GM18508 (cell line): ENCODE data around the gene CFAP77.

Source experiments
- ATAC-seq: cut with Tn5 transposase; IDR thresholded peaks from one replicate; pipeline ENCODE4 v1.9.1; 2021; ENCODE audit warnings: moderate number of reproducible peaks; ENCODE audit not compliant: insufficient read depth, unreplicated experiment

CFAP77 gene

GRCh38 chr9:132513416-132513815 is 103.4 kb downstream of the CFAP77 start:
- ATAC-seq = no peak

- no peak for ATAC-seq
These were observed 104.2 kb downstream of the CFAP77 start for GRCh38 chr9:132514011-132514744.

- ATAC-seq = no peak
These were observed 104.8 kb downstream of the CFAP77 start for GRCh38 chr9:132514821-132515220.

- ATAC-seq = no peak
These were observed 106.3 kb downstream of the CFAP77 start for GRCh38 chr9:132516301-132516700.

GRCh38 chr9:132516911-132517310 is 106.9 kb downstream of the CFAP77 start:
- no peak for ATAC-seq

GRCh38 chr9:132517815-132518550 is 108.0 kb downstream of the CFAP77 start:
- ATAC-seq = no peak

GRCh38 chr9:132518626-132519025 is 108.6 kb downstream of the CFAP77 start:
- no peak for ATAC-seq

GRCh38 chr9:132519033-132519432 is 109.0 kb downstream of the CFAP77 start:
- no peak for ATAC-seq

GRCh38 chr9:132520612-132521011 is 110.6 kb downstream of the CFAP77 start:
- no peak for ATAC-seq

- ATAC-seq = no peak
These were observed 115.5 kb downstream of the CFAP77 start for GRCh38 chr9:132525308-132526023.

GRCh38 chr9:132531195-132531594 is 121.2 kb downstream of the CFAP77 start:
- ATAC-seq = no peak

GRCh38 chr9:132531710-132532570 is 121.9 kb downstream of the CFAP77 start:
- no peak for ATAC-seq

- ATAC-seq = no peak
These were observed 124.8 kb downstream of the CFAP77 start for GRCh38 chr9:132534832-132535231.

GRCh38 chr9:132536124-132536523 is 126.1 kb downstream of the CFAP77 start:
- ATAC-seq = no peak

- no peak for ATAC-seq
These were observed 127.3 kb downstream of the CFAP77 start for GRCh38 chr9:132537352-132537751.

GRCh38 chr9:132538071-132538470 is 128.1 kb downstream of the CFAP77 start:
- ATAC-seq = no peak

GRCh38 chr9:132539096-132539495 is 129.1 kb downstream of the CFAP77 start:
- no peak for ATAC-seq

- ATAC-seq = no peak
These were observed 131.0 kb downstream of the CFAP77 start for GRCh38 chr9:132541051-132541450.

- no peak for ATAC-seq
These were observed 132.1 kb downstream of the CFAP77 start for GRCh38 chr9:132541870-132542830.
